ENCODE data around the gene HHIPL1.

The HHIPL1 gene

GRCh38 chr14:99724939-99725773 lies 80.2 kb downstream of the HHIPL1 start:
- Histone ChIP-seq H3K27me3 (ENCODE audit: insufficient read depth, low read length, poor library complexity, severe bottlenecking) (no peaks in the 10 kb centered on the region), H3K9me2 (replicated peaks; ENCODE audit: low read depth, low read length) (no peaks in the 10 kb centered on the region), H3K79me2 (ENCODE audit: insufficient read depth, low read length) (no peaks in the 10 kb centered on the region), H3K9ac (ENCODE audit: low read depth, low read length, poor library complexity, severe bottlenecking) (no peak overlapping the region), H3K4me3 (ENCODE audit: low read length, poor library complexity, severe bottlenecking) (no peak overlapping the region), H3K4me1 (ENCODE audit: insufficient read depth, low read length, poor library complexity, severe bottlenecking) (no peaks in the 10 kb centered on the region), H3F3A (ENCODE audit: low read depth) (no peaks in the 10 kb centered on the region), H3K9me3 (ENCODE audit: insufficient read depth, low read depth, low read length) (no peaks in the 10 kb centered on the region), H3K36me3 (ENCODE audit: insufficient read depth, low read length) (no peaks in the 10 kb centered on the region), H3K4me2 (ENCODE audit: low read depth, low read length, poor library complexity, severe bottlenecking) (no peak overlapping the region), H4K20me1 (ENCODE audit: insufficient read depth, low read length, poor library complexity, severe bottlenecking) (no peaks in the 10 kb centered on the region), H2AFZ (ENCODE audit: low read length) (no peak overlapping the region)
- TF ChIP-seq, protein P1, sequence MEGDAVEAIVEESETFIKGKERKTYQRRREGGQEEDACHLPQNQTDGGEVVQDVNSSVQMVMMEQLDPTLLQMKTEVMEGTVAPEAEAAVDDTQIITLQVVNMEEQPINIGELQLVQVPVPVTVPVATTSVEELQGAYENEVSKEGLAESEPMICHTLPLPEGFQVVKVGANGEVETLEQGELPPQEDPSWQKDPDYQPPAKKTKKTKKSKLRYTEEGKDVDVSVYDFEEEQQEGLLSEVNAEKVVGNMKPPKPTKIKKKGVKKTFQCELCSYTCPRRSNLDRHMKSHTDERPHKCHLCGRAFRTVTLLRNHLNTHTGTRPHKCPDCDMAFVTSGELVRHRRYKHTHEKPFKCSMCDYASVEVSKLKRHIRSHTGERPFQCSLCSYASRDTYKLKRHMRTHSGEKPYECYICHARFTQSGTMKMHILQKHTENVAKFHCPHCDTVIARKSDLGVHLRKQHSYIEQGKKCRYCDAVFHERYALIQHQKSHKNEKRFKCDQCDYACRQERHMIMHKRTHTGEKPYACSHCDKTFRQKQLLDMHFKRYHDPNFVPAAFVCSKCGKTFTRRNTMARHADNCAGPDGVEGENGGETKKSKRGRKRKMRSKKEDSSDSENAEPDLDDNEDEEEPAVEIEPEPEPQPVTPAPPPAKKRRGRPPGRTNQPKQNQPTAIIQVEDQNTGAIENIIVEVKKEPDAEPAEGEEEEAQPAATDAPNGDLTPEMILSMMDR (conservative IDR thresholded peaks at IDR 0.05; ENCODE audit: low read length) = no peak
- no peak for TF ChIP-seq EZH2phosphoT487 (IDR thresholded peaks at IDR 0.05; ENCODE audit: borderline replicate concordance)

GRCh38 chr14:99725774-99726537 lies 81.0 kb downstream of the HHIPL1 start:
- H3F3A ChIP-seq (ENCODE audit: low read depth) = no peaks in the 10 kb centered on the region
- no peaks in the 10 kb centered on the region for H3K9me3 ChIP-seq (ENCODE audit: insufficient read depth, low read depth, low read length)

DNA sequence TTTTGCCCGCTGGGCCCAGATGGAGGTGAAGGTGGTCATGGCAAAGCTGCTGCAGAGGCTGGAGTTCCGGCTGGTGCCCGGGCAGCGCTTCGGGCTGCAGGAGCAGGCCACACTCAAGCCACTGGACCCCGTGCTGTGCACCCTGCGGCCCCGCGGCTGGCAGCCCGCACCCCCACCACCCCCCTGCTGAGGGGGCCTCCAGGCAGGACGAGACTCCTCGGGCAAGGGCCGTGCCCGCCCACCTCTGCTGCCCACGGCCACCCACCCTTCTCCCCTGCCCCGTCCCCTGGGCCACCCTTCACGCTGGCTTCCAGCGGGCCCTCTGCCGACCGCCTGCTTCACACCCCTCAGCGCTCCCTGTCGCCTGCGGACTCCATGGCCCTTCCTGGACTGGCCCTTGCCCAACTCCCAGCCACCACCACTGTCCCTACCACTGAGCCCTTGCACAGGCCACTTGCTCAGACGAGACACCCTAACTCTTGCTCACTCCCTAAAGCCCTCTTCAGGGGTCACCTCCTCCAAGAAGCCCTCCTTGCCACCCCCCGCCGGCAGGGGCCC lies 81.7 kb downstream of the HHIPL1 start:
- TF ChIP-seq, protein P1 (conservative IDR thresholded peaks at IDR 0.05; ENCODE audit: low read length) = no peak
- TF ChIP-seq EZH2phosphoT487 (IDR thresholded peaks at IDR 0.05; ENCODE audit: borderline replicate concordance) = no peak

More at GRCh38 chr14:99725774-99726537, 81.0 kb downstream of the HHIPL1 start:
- H3K9ac ChIP-seq (ENCODE audit: low read depth, low read length, poor library complexity, severe bottlenecking) = no peak overlapping the region
- no peaks in the 10 kb centered on the region for H3K4me1 ChIP-seq (ENCODE audit: insufficient read depth, low read length, poor library complexity, severe bottlenecking)
- no peaks in the 10 kb centered on the region for H3K27me3 ChIP-seq (ENCODE audit: insufficient read depth, low read length, poor library complexity, severe bottlenecking)
- H3K79me2 ChIP-seq (ENCODE audit: insufficient read depth, low read length) = no peaks in the 10 kb centered on the region
- no peak overlapping the region for H3K4me3 ChIP-seq (ENCODE audit: low read length, poor library complexity, severe bottlenecking)
- no peak overlapping the region for H2AFZ ChIP-seq (ENCODE audit: low read length)
- no peaks in the 10 kb centered on the region for H3K36me3 ChIP-seq (ENCODE audit: insufficient read depth, low read length)
- H4K20me1 ChIP-seq (ENCODE audit: insufficient read depth, low read length, poor library complexity, severe bottlenecking) = no peaks in the 10 kb centered on the region
- H3K9me2 ChIP-seq (replicated peaks; ENCODE audit: low read depth, low read length) = no peaks in the 10 kb centered on the region
- TF ChIP-seq, protein P1 (conservative IDR thresholded peaks at IDR 0.05; ENCODE audit: low read length) = no peak
- H3K4me2 ChIP-seq (ENCODE audit: low read depth, low read length, poor library complexity, severe bottlenecking) = no peak overlapping the region

More for the DNA sequence above, 81.7 kb downstream of the HHIPL1 start:
- Histone ChIP-seq H3K4me2 (ENCODE audit: low read depth, low read length, poor library complexity, severe bottlenecking) (no peak overlapping the region), H4K20me1 (ENCODE audit: insufficient read depth, low read length, poor library complexity, severe bottlenecking) (no peaks in the 10 kb centered on the region), H3K9me3 (ENCODE audit: insufficient read depth, low read depth, low read length) (no peaks in the 10 kb centered on the region), H3K27me3 (ENCODE audit: insufficient read depth, low read length, poor library complexity, severe bottlenecking) (no peaks in the 10 kb centered on the region), H3K4me3 (ENCODE audit: low read length, poor library complexity, severe bottlenecking) (no peak overlapping the region), H3K36me3 (ENCODE audit: insufficient read depth, low read length) (no peaks in the 10 kb centered on the region), H3K79me2 (ENCODE audit: insufficient read depth, low read length) (no peaks in the 10 kb centered on the region), H3K9me2 (replicated peaks; ENCODE audit: low read depth, low read length) (no peaks in the 10 kb centered on the region), H3K9ac (ENCODE audit: low read depth, low read length, poor library complexity, severe bottlenecking) (no peak overlapping the region), H3F3A (ENCODE audit: low read depth) (no peaks in the 10 kb centered on the region), H2AFZ (ENCODE audit: low read length) (no peak overlapping the region), H3K4me1 (ENCODE audit: insufficient read depth, low read length, poor library complexity, severe bottlenecking) (no peaks in the 10 kb centered on the region)

Measured in Loucy (cell line).